GM23338 (cell line): ENCODE data around the gene RPL10. TPM values are rescaled to one million over a fixed set of nuclear protein-coding genes. Genes with fewer than 3 reads are reported as not detected.

ENCODE experiments used
- ATAC-seq: fragments of 200-7000 bp; cut with Tn5 transposase; 3 replicates; pipeline ENCODE4 v1.9.1; 2020
- DNase-seq: peaks from one replicate; pipeline ENCODE4 v3.0.0-alpha.2; 2015; ENCODE audit warnings: low spot score
- H2AFZ ChIP-seq: fragments of 200-600 bp; sonication (generic); 2 replicates; pipeline ENCODE4 v1.8.0; 2016; ENCODE audit warnings: antibody characterized with exemption, mild to moderate bottlenecking, moderate library complexity
- H3F3A ChIP-seq: fragments of 200-600 bp; sonication (generic); replicated peaks from 2 replicates; pipeline ENCODE4 v1.8.0; 2017; ENCODE audit warnings: antibody characterized with exemption, mixed run types, low read depth
- H3K27ac ChIP-seq: fragments of 200-600 bp; sonication (generic); 2 replicates; pipeline ENCODE4 v1.6.1; 2016; ENCODE audit warnings: low read depth
- H3K27me3 ChIP-seq: fragments of 200-600 bp; sonication (generic); 2 replicates; pipeline ENCODE4 v1.8.0; 2016; ENCODE audit warnings: mild to moderate bottlenecking, mixed run types, moderate library complexity; ENCODE audit not compliant: insufficient read depth
- H3K36me3 ChIP-seq: fragments of 200-600 bp; sonication (generic); 2 replicates; pipeline ENCODE4 v1.8.0; 2016; ENCODE audit warnings: mild to moderate bottlenecking; ENCODE audit not compliant: insufficient read depth
- H3K4me1 ChIP-seq: fragments of 200-600 bp; sonication (generic); 2 replicates; pipeline ENCODE4 v1.8.0; 2016; ENCODE audit warnings: mild to moderate bottlenecking, moderate library complexity; ENCODE audit not compliant: insufficient read depth
- H3K4me2 ChIP-seq: fragments of 200-600 bp; sonication (generic); 2 replicates; pipeline ENCODE4 v1.7.1; 2017; ENCODE audit warnings: mixed run types
- H3K4me3 ChIP-seq: fragments of 200-600 bp; sonication (generic); 2 replicates; pipeline ENCODE4 v1.6.1; 2016; ENCODE audit warnings: mixed run types
- H3K79me2 ChIP-seq: fragments of 200-600 bp; sonication (generic); replicated peaks from 2 replicates; pipeline ENCODE4 v1.8.0; 2017; ENCODE audit warnings: mild to moderate bottlenecking; ENCODE audit not compliant: insufficient read depth
- H3K9me2 ChIP-seq: fragments of 200-600 bp; sonication (generic); 2 replicates; pipeline ENCODE4 v1.8.0; 2017; ENCODE audit not compliant: insufficient read depth
- H4K20me1 ChIP-seq: fragments of 200-600 bp; sonication (generic); replicated peaks from 2 replicates; pipeline ENCODE4 v1.8.0; 2017; ENCODE audit warnings: mild to moderate bottlenecking; ENCODE audit not compliant: insufficient read depth
- H3K27ac Mint-ChIP-seq: 2 replicates; pipeline ENCODE4 v1.8.0; 2020; ENCODE audit warnings: inconsistent platforms, mild to moderate bottlenecking, moderate library complexity, mixed read lengths
- H3K27me3 Mint-ChIP-seq: 3 replicates; pipeline ENCODE4 v1.8.0; 2022; ENCODE audit warnings: low read depth, mild to moderate bottlenecking, moderate library complexity, mixed read lengths, inconsistent platforms; ENCODE audit not compliant: insufficient read depth, poor library complexity
- H3K36me3 Mint-ChIP-seq: 3 replicates; pipeline ENCODE4 v1.8.0; 2021; ENCODE audit warnings: low read depth, mild to moderate bottlenecking, inconsistent platforms, moderate library complexity, mixed read lengths
- H3K4me1 Mint-ChIP-seq: 3 replicates; pipeline ENCODE4 v1.8.0; 2020; ENCODE audit warnings: mild to moderate bottlenecking, inconsistent platforms, mixed read lengths
- H3K4me3 Mint-ChIP-seq: 3 replicates; pipeline ENCODE4 v1.8.0; 2021; ENCODE audit warnings: moderate library complexity, mild to moderate bottlenecking, inconsistent platforms, mixed read lengths
- H3K9me3 Mint-ChIP-seq: 3 replicates; pipeline ENCODE4 v1.8.0; 2020; ENCODE audit warnings: moderate library complexity, mild to moderate bottlenecking, inconsistent platforms, mixed read lengths
- CTCF ChIP-seq, 2 experiments: fragments of 200-600 bp in 1 of 2; sonication (generic) in 1 of 2; conservative IDR thresholded peaks; 2 replicates each; pipeline versions ENCODE4 v1.5.1 to v1.6.1; 2016 to 2017; ENCODE audit warnings: antibody characterized with exemption in 2 of 2, low read depth in 2 of 2, mild to moderate bottlenecking in 2 of 2, moderate library complexity in 1 of 2
- ETS1 ChIP-seq: IDR thresholded peaks from 2 replicates; pipeline ENCODE4 v1.6.1; 2016; ENCODE audit warnings: antibody characterized with exemption
- EZH2 ChIP-seq: fragments of 200-600 bp; sonication (generic); IDR thresholded peaks from one replicate; pipeline ENCODE4 v1.8.0; 2017; ENCODE audit warnings: antibody characterized with exemption, mild to moderate bottlenecking, low read depth; ENCODE audit not compliant: unreplicated experiment
- EZH2phosphoT487 ChIP-seq: fragments of 200-600 bp; sonication (generic); IDR thresholded peaks from one replicate; pipeline ENCODE4 v1.8.1; 2018; ENCODE audit warnings: antibody characterized with exemption; ENCODE audit not compliant: unreplicated experiment
- JUNB ChIP-seq: IDR thresholded peaks from one replicate; pipeline ENCODE4 v1.6.1; 2016; ENCODE audit warnings: antibody characterized with exemption; ENCODE audit not compliant: unreplicated experiment
- NANOG ChIP-seq: IDR thresholded peaks from 2 replicates; pipeline ENCODE4 v1.6.1; 2016; ENCODE audit warnings: antibody characterized with exemption, borderline replicate concordance
- POLR2AphosphoS5 ChIP-seq: IDR thresholded peaks from 2 replicates; pipeline ENCODE4 v1.6.1; 2016; ENCODE audit warnings: antibody characterized with exemption, low read depth
- STAT1 ChIP-seq: IDR thresholded peaks from one replicate; pipeline ENCODE4 v1.6.1; 2016; ENCODE audit warnings: antibody characterized with exemption; ENCODE audit not compliant: unreplicated experiment
- ZNF331 ChIP-seq: fragments of 250-450 bp; sonication (Bioruptor Pico); IDR thresholded peaks from 2 replicates; pipeline ENCODE4 v1.5.0; 2020; ENCODE audit warnings: low read depth, mild to moderate bottlenecking, moderate library complexity
- ZNF462 ChIP-seq: fragments of 250-450 bp; sonication (Bioruptor Pico); IDR thresholded peaks from 2 replicates; pipeline ENCODE4 v1.5.0; 2020; ENCODE audit warnings: mild to moderate bottlenecking, moderate library complexity
- polyA plus RNA-seq: library from polyadenylated mRNA; unstranded; fragments of >200 nt; fragmentation: Nextera tagmentation; extraction: Ambion mirVana; gene quantifications from 2 replicates; pipeline ENCODE4 v1.2.1, GENCODE V29; 2016
- total RNA-seq: library from RNA; depleted of rRNA; stranded (reverse); fragments of >200 nt; shearing (Covaris generic); gene quantifications from 2 replicates; pipeline ENCODE4 v1.2.3, GENCODE V29; 2014

Gene RPL10
- total and polyA plus RNA-seq, 2 experiments from 2014 or later, result 1,696 to 4,929 TPM

GRCh38 chrX:154381271-154381670 is 16.9 kb upstream of the RPL10 start:
- Mint-ChIP-seq H3K4me1 (peaks cover 18% of the 10 kb centered on the region), H3K9me3 (no peaks in the 10 kb centered on the region), H3K36me3 (peaks cover 20% of the 10 kb centered on the region), H3K4me3 (peak overlapping the region; percentile 14; the same call in 1 of the 3 replicates), H3K27me3 (peaks cover 12% of the 10 kb centered on the region), H3K27ac (peak overlapping the region; percentile 80; the same call in 1 of the 2 replicates)
- no peak overlapping the region for H2AFZ ChIP-seq
- H3K9me2 ChIP-seq, result no peaks in the 10 kb centered on the region
- H4K20me1 ChIP-seq, result no peaks in the 10 kb centered on the region
- TF ChIP-seq POLR2AphosphoS5 (no peak), NANOG (no peak), CTCF (conservative IDR thresholded peaks at IDR 0.05; ENCODE audit: low read depth in 2 of 2) (no peak), EZH2phosphoT487 (no peak)
- H3K4me2 ChIP-seq, result peak overlapping the region; percentile 62
- peaks cover 11% of the 10 kb centered on the region for H3K79me2 ChIP-seq
- peak overlapping the region; percentile 97 for H3K27ac ChIP-seq
- no peaks in the 10 kb centered on the region for H3K36me3 ChIP-seq
- DNase-seq, result peak; percentile 79
- peaks cover 4% of the 10 kb centered on the region; the same call in 1 of the 2 replicates for H3K4me1 ChIP-seq
- no peaks in the 10 kb centered on the region for H3F3A ChIP-seq
- peak; percentile 5 for ATAC-seq
- no peaks in the 10 kb centered on the region for H3K27me3 ChIP-seq
- H3K4me3 ChIP-seq, result peak overlapping the region; percentile 34; the same call in 1 of the 2 replicates

GRCh38 chrX:154382483-154383069 is 15.6 kb upstream of the RPL10 start:
- Histone ChIP-seq H4K20me1 (no peaks in the 10 kb centered on the region), H3K36me3 (no peaks in the 10 kb centered on the region), H3K4me2 (no peak overlapping the region), H3K27me3 (no peaks in the 10 kb centered on the region), H3K79me2 (peaks cover 11% of the 10 kb centered on the region), H2AFZ (no peak overlapping the region), H3K4me3 (no peak overlapping the region), H3K27ac (no peak overlapping the region), H3K4me1 (0 out of 2 replicates have a peak, but pooled peaks cover 4% of the 10 kb centered on the region), H3K9me2 (no peaks in the 10 kb centered on the region), H3F3A (no peaks in the 10 kb centered on the region)
- ATAC-seq, result no peak
- Mint-ChIP-seq H3K4me3 (no peak overlapping the region), H3K4me1 (peaks cover 18% of the 10 kb centered on the region), H3K36me3 (peaks cover 20% of the 10 kb centered on the region), H3K9me3 (no peaks in the 10 kb centered on the region), H3K27me3 (peaks cover 9% of the 10 kb centered on the region), H3K27ac (no peak overlapping the region)
- DNase-seq, result no peak
- TF ChIP-seq CTCF (conservative IDR thresholded peaks at IDR 0.05; ENCODE audit: low read depth in 2 of 2) (no peak), ETS1 (no peak), POLR2AphosphoS5 (no peak), ZNF331 (CRISPR knock-in tag) (no peak), ZNF462 (CRISPR knock-in tag) (no peak), STAT1 (no peak), EZH2phosphoT487 (no peak), JUNB (no peak), EZH2 (no peak)
